ENCODE data around the gene TNFSF8.

GRCh38 chr9:114898741-114899140, 31.6 kb downstream of the TNFSF8 start:
- no peak for TF ChIP-seq CTCF (IDR thresholded peaks at IDR 0.05)
- no peak for TF ChIP-seq POLR2A (IDR thresholded peaks at IDR 0.05)
